Measurements from ENCODE around the gene TAP2.

DNA sequence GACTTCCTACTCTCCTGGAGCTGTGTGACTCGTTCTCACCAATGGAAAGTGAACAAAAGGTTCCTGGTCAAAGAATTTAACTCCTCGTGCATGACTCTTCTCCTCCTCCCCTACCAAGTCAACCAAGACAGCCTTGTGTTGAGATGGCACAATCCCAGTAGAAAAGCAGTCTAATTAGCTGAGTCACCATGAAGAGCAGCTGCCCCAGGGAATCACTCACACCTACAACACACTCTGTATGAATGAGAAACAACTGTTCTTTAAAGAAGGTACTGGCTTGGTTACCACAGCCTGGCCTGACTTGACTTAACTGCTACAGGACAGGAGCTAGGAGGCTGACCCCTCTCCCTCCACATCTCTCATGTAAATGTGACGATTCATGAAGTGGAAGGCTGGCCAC lies 18.8 kb downstream of the TAP2 start:
- TF ChIP-seq, protein P1, sequence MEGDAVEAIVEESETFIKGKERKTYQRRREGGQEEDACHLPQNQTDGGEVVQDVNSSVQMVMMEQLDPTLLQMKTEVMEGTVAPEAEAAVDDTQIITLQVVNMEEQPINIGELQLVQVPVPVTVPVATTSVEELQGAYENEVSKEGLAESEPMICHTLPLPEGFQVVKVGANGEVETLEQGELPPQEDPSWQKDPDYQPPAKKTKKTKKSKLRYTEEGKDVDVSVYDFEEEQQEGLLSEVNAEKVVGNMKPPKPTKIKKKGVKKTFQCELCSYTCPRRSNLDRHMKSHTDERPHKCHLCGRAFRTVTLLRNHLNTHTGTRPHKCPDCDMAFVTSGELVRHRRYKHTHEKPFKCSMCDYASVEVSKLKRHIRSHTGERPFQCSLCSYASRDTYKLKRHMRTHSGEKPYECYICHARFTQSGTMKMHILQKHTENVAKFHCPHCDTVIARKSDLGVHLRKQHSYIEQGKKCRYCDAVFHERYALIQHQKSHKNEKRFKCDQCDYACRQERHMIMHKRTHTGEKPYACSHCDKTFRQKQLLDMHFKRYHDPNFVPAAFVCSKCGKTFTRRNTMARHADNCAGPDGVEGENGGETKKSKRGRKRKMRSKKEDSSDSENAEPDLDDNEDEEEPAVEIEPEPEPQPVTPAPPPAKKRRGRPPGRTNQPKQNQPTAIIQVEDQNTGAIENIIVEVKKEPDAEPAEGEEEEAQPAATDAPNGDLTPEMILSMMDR (IDR thresholded peaks at IDR 0.05 in 2 of 3, conservative IDR thresholded peaks at IDR 0.05 in 1 of 3; ENCODE audit: control insufficient read depth in 2 of 3, extremely low read depth in 1 of 3, insufficient read depth in 1 of 3, low read depth in 3 of 3, low read length in 3 of 3) = no peak
- TF ChIP-seq EZH2 (IDR thresholded peaks at IDR 0.05; ENCODE audit: borderline replicate concordance, control insufficient read depth, low read depth, low read length) = no peak

Data from GM12878 (cell line).